Smooth muscle cell (in vitro differentiated cells): ENCODE measurements around the gene AMDHD2. TPM values are rescaled to one million over a fixed set of nuclear protein-coding genes. Genes with fewer than 3 reads are reported as not detected.

Experiments
- DNase-seq: peaks from one replicate; lab custom pipeline; 2025; ENCODE audit not compliant: unreplicated experiment; lab: John Stamatoyannopoulos, UW
- H2AFZ ChIP-seq: fragments of 200-600 bp; sonication (generic); 2 replicates; pipeline ENCODE4 v1.6.0; 2016; ENCODE audit warnings: antibody characterized with exemption, low read depth, mild to moderate bottlenecking
- H3F3A ChIP-seq: fragments of 200-600 bp; sonication (generic); 2 replicates; pipeline ENCODE4 v1.6.0; 2017; ENCODE audit warnings: antibody characterized with exemption, low read depth
- H3K27ac ChIP-seq: fragments of 200-600 bp; sonication (generic); 2 replicates; pipeline ENCODE4 v1.5.1; 2016; ENCODE audit warnings: low read depth, mild to moderate bottlenecking
- H3K27me3 ChIP-seq: fragments of 200-600 bp; sonication (generic); 2 replicates; pipeline ENCODE4 v1.6.1; 2016; ENCODE audit warnings: low read depth, mild to moderate bottlenecking
- H3K36me3 ChIP-seq: fragments of 200-600 bp; sonication (generic); 2 replicates; pipeline ENCODE4 v1.5.1; 2016; ENCODE audit warnings: low read depth
- H3K4me1 ChIP-seq: fragments of 200-600 bp; sonication (generic); 2 replicates; pipeline ENCODE4 v1.5.1; 2016; ENCODE audit warnings: low read depth
- H3K4me2 ChIP-seq: fragments of 200-600 bp; sonication (generic); 2 replicates; pipeline ENCODE4 v1.6.0; 2016; ENCODE audit warnings: mild to moderate bottlenecking
- H3K4me3 ChIP-seq: fragments of 200-600 bp; sonication (generic); 2 replicates; pipeline ENCODE4 v1.5.1; 2016; ENCODE audit warnings: mild to moderate bottlenecking
- H3K79me2 ChIP-seq: fragments of 200-600 bp; sonication (generic); 2 replicates; pipeline ENCODE4 v1.6.0; 2016; ENCODE audit warnings: low read depth, mild to moderate bottlenecking
- H3K9ac ChIP-seq: fragments of 200-600 bp; sonication (generic); 2 replicates; pipeline ENCODE4 v1.6.0; 2016; ENCODE audit warnings: low read depth
- H3K9me3 ChIP-seq: fragments of 200-600 bp; sonication (generic); replicated peaks from 2 replicates; pipeline ENCODE4 v1.5.1; 2016; ENCODE audit warnings: low read depth
- H4K20me1 ChIP-seq: fragments of 200-600 bp; sonication (generic); 2 replicates; pipeline ENCODE4 v1.6.0; 2016; ENCODE audit warnings: low read depth
- CTCF ChIP-seq: fragments of 200-600 bp; sonication (generic); IDR thresholded peaks from 2 replicates; pipeline ENCODE4 v1.5.1; 2017; ENCODE audit warnings: borderline replicate concordance, mild to moderate bottlenecking, antibody characterized with exemption; ENCODE audit not compliant: insufficient read depth, poor library complexity, severe bottlenecking
- WGBS: methylation state at CpG from one replicate; pipeline ENCODE4 v1.1.7; 2016; ENCODE audit warnings: low lambda C conversion rate; 5-methylcytosine and 5-hydroxymethylcytosine counted together
- polyA plus RNA-seq: library from polyadenylated mRNA; unstranded; fragments of >200 nt; fragmentation: Nextera tagmentation; extraction: Ambion mirVana; gene quantifications from 2 replicates; pipeline ENCODE4 v1.2.1, GENCODE V29; 2016
- total RNA-seq: library from RNA; depleted of rRNA; stranded (reverse); fragments of >200 nt; gene quantifications from 2 replicates; pipeline ENCODE4 v1.2.3, GENCODE V29; 2014

AMDHD2 gene
- total and polyA plus RNA-seq, 2 experiments from 2014 or later: 12.0 to 14.2 TPM

GRCh38 chr16:2481676-2482075, 38.5 kb upstream of the AMDHD2 start:
- WGBS: 89% methylated on average over 7 of the region's 7 CpGs
- peaks cover 78% of the 10 kb centered on the region for H4K20me1 ChIP-seq
- H3F3A ChIP-seq: no peaks in the 10 kb centered on the region
- no peaks in the 10 kb centered on the region for H3K27me3 ChIP-seq
- H3K4me1 ChIP-seq: no peaks in the 10 kb centered on the region
- H3K4me2 ChIP-seq: no peak overlapping the region
- no peak overlapping the region for H3K4me3 ChIP-seq
- no peak for TF ChIP-seq CTCF
- peaks cover 8% of the 10 kb centered on the region for H3K79me2 ChIP-seq
- no peak for DNase-seq
- H3K27ac ChIP-seq: no peak overlapping the region
- H2AFZ ChIP-seq: no peak overlapping the region
- no peak overlapping the region for H3K9ac ChIP-seq
- no peaks in the 10 kb centered on the region for H3K9me3 ChIP-seq
- no peaks in the 10 kb centered on the region for H3K36me3 ChIP-seq

- Histone ChIP-seq H4K20me1 (peaks cover 83% of the 10 kb centered on the region), H3K36me3 (no peaks in the 10 kb centered on the region), H3K4me3 (no peak overlapping the region), H3K4me2 (no peak overlapping the region), H3K27me3 (no peaks in the 10 kb centered on the region), H3K9me3 (no peaks in the 10 kb centered on the region), H2AFZ (no peak overlapping the region), H3K9ac (no peak overlapping the region), H3F3A (no peaks in the 10 kb centered on the region), H3K4me1 (no peaks in the 10 kb centered on the region), H3K27ac (no peak overlapping the region), H3K79me2 (peaks cover 7% of the 10 kb centered on the region)
- WGBS: 95% methylated on average over 13 of the region's 13 CpGs
- no peak for TF ChIP-seq CTCF
- no peak for DNase-seq
Measured at GRCh38 chr16:2482249-2482648, 37.9 kb upstream of the AMDHD2 start.

GRCh38 chr16:2482708-2483534, 37.2 kb upstream of the AMDHD2 start:
- H3K9me3 ChIP-seq: no peaks in the 10 kb centered on the region
- H3F3A ChIP-seq: no peaks in the 10 kb centered on the region
- H4K20me1 ChIP-seq: peaks cover 83% of the 10 kb centered on the region
- H3K27me3 ChIP-seq: no peaks in the 10 kb centered on the region
- H3K4me2 ChIP-seq: no peak overlapping the region
- DNase-seq: no peak
- no peaks in the 10 kb centered on the region for H3K4me1 ChIP-seq
- 93% methylated on average over 27 of the region's 32 CpGs for WGBS
- no peak overlapping the region for H2AFZ ChIP-seq
- H3K4me3 ChIP-seq: no peak overlapping the region
- H3K79me2 ChIP-seq: peaks cover 3% of the 10 kb centered on the region
- no peak overlapping the region for H3K27ac ChIP-seq
- H3K9ac ChIP-seq: no peak overlapping the region
- TF ChIP-seq CTCF: no peak
- H3K36me3 ChIP-seq: no peaks in the 10 kb centered on the region
